IMR-90 (cell line): Measurements from ENCODE around the gene RHOU.
"Not testable (repeated sequence)": the region's sequence is repeated elsewhere in the genome, so short reads cannot be mapped to it uniquely, and the experiment has no call there.

Source experiments
- BHLHE40 ChIP-seq: fragments of 150-350 bp; IDR thresholded peaks from 2 replicates; pipeline ENCODE4 v1.6.1; 2016; ENCODE audit warnings: mild to moderate bottlenecking, low read depth, low read length
- CEBPB ChIP-seq: IDR thresholded peaks from 2 replicates; pipeline ENCODE4 v1.6.1; 2012; ENCODE audit warnings: low read depth, low read length, improper control_type of control experiment
- CHD1 ChIP-seq: IDR thresholded peaks from 2 replicates; pipeline ENCODE4 v1.6.1; 2012; ENCODE audit warnings: low read depth, low read length, improper control_type of control experiment
- CTCF ChIP-seq: conservative IDR thresholded peaks from 2 replicates; pipeline ENCODE4 v1.5.1; 2012; ENCODE audit warnings: mild to moderate bottlenecking, low read depth, low read length, improper control_type of control experiment
- FOS ChIP-seq: fragments of 150-350 bp; IDR thresholded peaks from 2 replicates; pipeline ENCODE4 v1.6.1; 2016; ENCODE audit warnings: low read depth, low read length
- MAFK ChIP-seq: IDR thresholded peaks from 2 replicates; pipeline ENCODE4 v1.6.1; 2012; ENCODE audit warnings: low read depth, low read length, improper control_type of control experiment
- MAZ ChIP-seq: IDR thresholded peaks from 2 replicates; pipeline ENCODE4 v1.6.1; 2012; ENCODE audit warnings: low read depth, mild to moderate bottlenecking, low read length, improper control_type of control experiment, moderate library complexity, borderline replicate concordance
- MXI1 ChIP-seq: IDR thresholded peaks from 2 replicates; pipeline ENCODE4 v1.6.1; 2012; ENCODE audit warnings: low read depth, mild to moderate bottlenecking, low read length, moderate library complexity, borderline replicate concordance
- POLR2A ChIP-seq: IDR thresholded peaks from 2 replicates; pipeline ENCODE4 v1.6.1; 2012; ENCODE audit warnings: mild to moderate bottlenecking, low read depth, low read length
- RAD21 ChIP-seq: IDR thresholded peaks from 2 replicates; pipeline ENCODE4 v1.6.1; 2012; ENCODE audit warnings: low read length, improper control_type of control experiment
- RCOR1 ChIP-seq: IDR thresholded peaks from 2 replicates; pipeline ENCODE4 v1.6.1; 2012; ENCODE audit warnings: mild to moderate bottlenecking, low read length, improper control_type of control experiment; ENCODE audit not compliant: insufficient replicate concordance
- RFX5 ChIP-seq: IDR thresholded peaks from 2 replicates; pipeline ENCODE4 v1.8.0; 2012; ENCODE audit warnings: low read depth, mild to moderate bottlenecking, low read length, moderate library complexity
- SMC3 ChIP-seq: fragments of 150-350 bp; IDR thresholded peaks from 2 replicates; pipeline ENCODE4 v1.6.1; 2016; ENCODE audit warnings: low read depth, mild to moderate bottlenecking, antibody characterized with exemption, low read length, moderate library complexity
- USF2 ChIP-seq: fragments of 150-350 bp; IDR thresholded peaks from 2 replicates; pipeline ENCODE4 v1.6.1; 2017; ENCODE audit warnings: mild to moderate bottlenecking, antibody characterized with exemption, low read length, low read depth

GRCh38 chr1:228694447-228694846, 40.8 kb upstream of the RHOU start:
- TF ChIP-seq CTCF, MAZ, POLR2A, CHD1, RFX5, FOS, RAD21, BHLHE40, CEBPB, SMC3, MAFK, MXI1, USF2, RCOR1: not testable (repeated sequence)
